ENCODE data around the gene SPIRE1.

SPIRE1 gene

GRCh38 chr18:12638644-12639124 lies 19.2 kb downstream of the SPIRE1 start:
- H3K4me3 ChIP-seq (ENCODE audit: low read depth, low read length), result no peak overlapping the region
- no peak for DNase-seq (ENCODE audit: low read depth)
- TF ChIP-seq CTCF (IDR thresholded peaks at IDR 0.05; ENCODE audit: low read depth, low read length), result no peak
- TF ChIP-seq MYC (IDR thresholded peaks at IDR 0.05; ENCODE audit: low read depth, low read length), result no peak
- no peak for TF ChIP-seq POLR2A (IDR thresholded peaks at IDR 0.05; ENCODE audit: extremely low read depth, insufficient read length)
- TF ChIP-seq, protein P1, sequence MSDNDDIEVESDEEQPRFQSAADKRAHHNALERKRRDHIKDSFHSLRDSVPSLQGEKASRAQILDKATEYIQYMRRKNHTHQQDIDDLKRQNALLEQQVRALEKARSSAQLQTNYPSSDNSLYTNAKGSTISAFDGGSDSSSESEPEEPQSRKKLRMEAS (IDR thresholded peaks at IDR 0.05; ENCODE audit: low read depth, low read length), result no peak

DNA sequence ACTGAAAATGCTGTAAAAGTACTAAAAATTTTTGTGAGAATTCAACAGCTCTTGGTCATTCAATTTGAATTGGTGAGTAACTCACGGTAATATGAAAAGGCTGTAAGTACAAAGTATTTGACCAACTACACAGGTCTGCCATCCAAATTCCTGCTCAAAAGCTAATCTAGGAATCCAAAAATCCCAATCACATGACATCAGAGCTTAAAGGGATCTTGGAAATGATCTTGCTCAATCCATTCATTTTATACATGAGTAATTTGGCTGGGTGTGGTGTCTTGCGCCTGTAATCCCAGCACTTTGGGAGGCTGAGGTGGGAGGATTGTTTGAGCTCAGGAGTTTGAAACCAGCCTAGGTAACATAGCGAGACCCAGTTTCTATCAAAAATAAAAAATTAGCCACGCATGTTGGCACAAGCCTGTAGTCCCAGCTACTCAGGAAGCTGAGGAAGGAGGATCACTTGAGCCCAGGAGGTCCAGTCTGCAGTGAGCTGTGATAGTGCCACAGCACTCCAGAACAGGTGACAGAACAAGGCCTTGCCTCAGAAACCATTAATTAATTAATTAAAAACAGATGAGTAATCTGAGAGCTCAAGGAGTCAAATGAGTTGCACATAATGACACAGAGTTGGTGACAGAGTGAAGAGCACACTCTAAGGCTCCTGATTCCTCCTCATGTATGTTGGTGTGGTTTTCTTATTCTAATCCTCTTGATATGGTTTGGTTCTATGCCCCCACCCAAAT lies 19.8 kb downstream of the SPIRE1 start:
- no peak for TF ChIP-seq MYC (IDR thresholded peaks at IDR 0.05; ENCODE audit: low read depth, low read length)
- TF ChIP-seq POLR2A (IDR thresholded peaks at IDR 0.05; ENCODE audit: extremely low read depth, insufficient read length), result no peak
- TF ChIP-seq, protein P1 (IDR thresholded peaks at IDR 0.05; ENCODE audit: low read depth, low read length), result no peak
- TF ChIP-seq CTCF (IDR thresholded peaks at IDR 0.05; ENCODE audit: low read depth, low read length), result no peak
- H3K4me3 ChIP-seq (ENCODE audit: low read depth, low read length), result no peak overlapping the region
- DNase-seq (ENCODE audit: low read depth), result no peak

DNA sequence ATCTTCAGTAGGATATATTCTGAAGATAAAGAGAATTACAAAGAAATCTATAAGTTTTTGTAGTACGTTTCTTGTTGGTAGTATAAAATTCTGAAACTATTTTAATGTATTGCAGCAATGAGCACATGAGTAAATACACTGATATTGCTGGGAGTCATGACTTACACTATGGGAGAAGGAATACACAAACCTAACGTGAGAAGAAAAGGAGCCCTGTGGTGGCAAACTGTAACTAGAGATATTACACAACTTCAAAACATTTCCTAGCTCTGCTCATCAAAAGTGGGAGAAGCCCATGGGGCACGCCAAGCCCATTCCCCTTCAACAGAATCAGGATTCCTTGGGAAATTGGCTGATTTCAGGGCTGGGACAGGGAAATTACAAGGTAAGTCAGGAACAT lies 20.5 kb downstream of the SPIRE1 start:
- DNase-seq (ENCODE audit: low read depth), result no peak
- TF ChIP-seq, protein P1 (IDR thresholded peaks at IDR 0.05; ENCODE audit: low read depth, low read length), result no peak
- TF ChIP-seq CTCF (IDR thresholded peaks at IDR 0.05; ENCODE audit: low read depth, low read length), result no peak
- no peak for TF ChIP-seq MYC (IDR thresholded peaks at IDR 0.05; ENCODE audit: low read depth, low read length)
- no peak for TF ChIP-seq POLR2A (IDR thresholded peaks at IDR 0.05; ENCODE audit: extremely low read depth, insufficient read length)
- H3K4me3 ChIP-seq (ENCODE audit: low read depth, low read length), result no peak overlapping the region

DNA sequence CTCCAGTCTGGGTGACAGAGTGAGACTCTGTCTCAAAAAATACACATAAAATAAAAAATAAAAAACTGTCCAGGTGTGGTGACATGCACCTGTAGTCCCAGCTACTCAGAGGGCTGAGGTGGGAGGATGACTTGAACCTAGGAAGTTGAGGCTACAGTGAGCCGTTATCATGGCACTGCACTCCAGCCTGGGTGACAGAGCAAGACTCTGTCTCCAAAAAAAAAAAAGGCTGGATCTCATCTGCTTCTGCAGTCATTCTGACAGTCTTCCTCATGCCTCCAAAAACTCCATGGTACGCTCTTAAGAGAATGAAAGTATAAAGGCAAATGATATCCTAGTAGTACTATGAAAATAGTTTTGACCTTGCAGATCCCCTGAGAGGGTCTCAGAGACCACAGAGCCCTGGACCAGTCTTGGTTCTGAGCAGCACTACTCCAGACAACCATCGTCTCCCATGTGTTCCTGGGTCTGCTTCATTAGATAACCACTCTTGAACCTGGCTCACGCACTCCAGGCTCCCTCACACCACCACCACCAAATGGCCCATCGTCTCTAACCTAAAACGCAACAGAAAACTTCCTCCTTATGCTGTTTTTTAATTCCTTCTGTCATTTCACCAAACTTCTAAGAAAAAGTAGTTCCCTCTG lies 26.0 kb downstream of the SPIRE1 start:
- DNase-seq (ENCODE audit: low read depth), result no peak
- H3K4me3 ChIP-seq (ENCODE audit: low read depth, low read length), result no peak overlapping the region
- TF ChIP-seq, protein P1 (IDR thresholded peaks at IDR 0.05; ENCODE audit: low read depth, low read length), result no peak
- TF ChIP-seq POLR2A (IDR thresholded peaks at IDR 0.05; ENCODE audit: extremely low read depth, insufficient read length) (no peak), MYC (IDR thresholded peaks at IDR 0.05; ENCODE audit: low read depth, low read length) (no peak), CTCF (IDR thresholded peaks at IDR 0.05; ENCODE audit: low read depth, low read length) (no peak)

- TF ChIP-seq, protein P1 (IDR thresholded peaks at IDR 0.05; ENCODE audit: low read depth, low read length), result no peak
- TF ChIP-seq MYC (IDR thresholded peaks at IDR 0.05; ENCODE audit: low read depth, low read length) (no peak), CTCF (IDR thresholded peaks at IDR 0.05; ENCODE audit: low read depth, low read length) (no peak), POLR2A (IDR thresholded peaks at IDR 0.05; ENCODE audit: extremely low read depth, insufficient read length) (no peak)
- no peak for DNase-seq (ENCODE audit: low read depth)
- H3K4me3 ChIP-seq (ENCODE audit: low read depth, low read length), result no peak overlapping the region
Measured at GRCh38 chr18:12630136-12630535, 27.8 kb downstream of the SPIRE1 start.

All from NB4 (cell line).